ENCODE results near the gene NRCAM.
"Not testable (repeated sequence)": the region's sequence is repeated elsewhere in the genome, so short reads cannot be mapped to it uniquely, and the experiment has no call there.

- TF ChIP-seq, protein P1, sequence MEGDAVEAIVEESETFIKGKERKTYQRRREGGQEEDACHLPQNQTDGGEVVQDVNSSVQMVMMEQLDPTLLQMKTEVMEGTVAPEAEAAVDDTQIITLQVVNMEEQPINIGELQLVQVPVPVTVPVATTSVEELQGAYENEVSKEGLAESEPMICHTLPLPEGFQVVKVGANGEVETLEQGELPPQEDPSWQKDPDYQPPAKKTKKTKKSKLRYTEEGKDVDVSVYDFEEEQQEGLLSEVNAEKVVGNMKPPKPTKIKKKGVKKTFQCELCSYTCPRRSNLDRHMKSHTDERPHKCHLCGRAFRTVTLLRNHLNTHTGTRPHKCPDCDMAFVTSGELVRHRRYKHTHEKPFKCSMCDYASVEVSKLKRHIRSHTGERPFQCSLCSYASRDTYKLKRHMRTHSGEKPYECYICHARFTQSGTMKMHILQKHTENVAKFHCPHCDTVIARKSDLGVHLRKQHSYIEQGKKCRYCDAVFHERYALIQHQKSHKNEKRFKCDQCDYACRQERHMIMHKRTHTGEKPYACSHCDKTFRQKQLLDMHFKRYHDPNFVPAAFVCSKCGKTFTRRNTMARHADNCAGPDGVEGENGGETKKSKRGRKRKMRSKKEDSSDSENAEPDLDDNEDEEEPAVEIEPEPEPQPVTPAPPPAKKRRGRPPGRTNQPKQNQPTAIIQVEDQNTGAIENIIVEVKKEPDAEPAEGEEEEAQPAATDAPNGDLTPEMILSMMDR (IDR thresholded peaks at IDR 0.05), result not testable (repeated sequence)
- not testable (repeated sequence) for TF ChIP-seq POLR2A (IDR thresholded peaks at IDR 0.05)
Measured at GRCh38 chr7:108259447-108259846, 196.8 kb downstream of the NRCAM start.
